Panc1 (cell line): ENCODE measurements around the gene FGGY.

Experiments
- POLR2AphosphoS5 ChIP-seq: IDR thresholded peaks from 2 replicates; pipeline ENCODE4 v1.6.1; 2012; ENCODE audit warnings: mild to moderate bottlenecking, low read depth, low read length, moderate library complexity
- TCF7L2 ChIP-seq: IDR thresholded peaks from 2 replicates; pipeline ENCODE4 v1.6.1; 2011; ENCODE audit warnings: mild to moderate bottlenecking, low read depth, low read length, inconsistent platforms
- TF ChIP-seq, protein P1 (sequence below): fragments of 450-650 bp; IDR thresholded peaks from 2 replicates; pipeline ENCODE4 v1.5.1; 2017; ENCODE audit warnings: mild to moderate bottlenecking

DNA sequence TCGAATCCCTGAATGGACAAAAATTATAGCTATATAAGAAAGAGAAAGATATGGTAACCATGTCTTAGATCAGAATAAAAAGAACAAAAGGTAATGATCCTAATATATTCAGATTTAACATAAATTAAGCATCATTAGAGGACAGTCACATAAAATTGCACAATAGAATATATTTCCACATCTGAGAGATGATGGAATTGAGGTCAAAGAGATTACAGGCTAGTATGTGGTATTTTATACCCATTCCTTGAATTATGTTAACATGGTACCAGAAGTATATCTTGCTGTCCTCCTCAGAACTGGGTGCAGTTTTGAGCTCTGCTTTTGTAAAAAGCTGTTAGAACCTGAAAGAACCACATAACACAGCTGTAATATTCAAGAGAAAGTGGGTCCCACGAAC is 272.3 kb downstream of the FGGY start:
- TF ChIP-seq, protein P1, sequence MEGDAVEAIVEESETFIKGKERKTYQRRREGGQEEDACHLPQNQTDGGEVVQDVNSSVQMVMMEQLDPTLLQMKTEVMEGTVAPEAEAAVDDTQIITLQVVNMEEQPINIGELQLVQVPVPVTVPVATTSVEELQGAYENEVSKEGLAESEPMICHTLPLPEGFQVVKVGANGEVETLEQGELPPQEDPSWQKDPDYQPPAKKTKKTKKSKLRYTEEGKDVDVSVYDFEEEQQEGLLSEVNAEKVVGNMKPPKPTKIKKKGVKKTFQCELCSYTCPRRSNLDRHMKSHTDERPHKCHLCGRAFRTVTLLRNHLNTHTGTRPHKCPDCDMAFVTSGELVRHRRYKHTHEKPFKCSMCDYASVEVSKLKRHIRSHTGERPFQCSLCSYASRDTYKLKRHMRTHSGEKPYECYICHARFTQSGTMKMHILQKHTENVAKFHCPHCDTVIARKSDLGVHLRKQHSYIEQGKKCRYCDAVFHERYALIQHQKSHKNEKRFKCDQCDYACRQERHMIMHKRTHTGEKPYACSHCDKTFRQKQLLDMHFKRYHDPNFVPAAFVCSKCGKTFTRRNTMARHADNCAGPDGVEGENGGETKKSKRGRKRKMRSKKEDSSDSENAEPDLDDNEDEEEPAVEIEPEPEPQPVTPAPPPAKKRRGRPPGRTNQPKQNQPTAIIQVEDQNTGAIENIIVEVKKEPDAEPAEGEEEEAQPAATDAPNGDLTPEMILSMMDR = no peak
- TF ChIP-seq POLR2AphosphoS5 = no peak
- TF ChIP-seq TCF7L2 = no peak
